ENCODE measurements around the gene PALLD.

Gene PALLD

DNA sequence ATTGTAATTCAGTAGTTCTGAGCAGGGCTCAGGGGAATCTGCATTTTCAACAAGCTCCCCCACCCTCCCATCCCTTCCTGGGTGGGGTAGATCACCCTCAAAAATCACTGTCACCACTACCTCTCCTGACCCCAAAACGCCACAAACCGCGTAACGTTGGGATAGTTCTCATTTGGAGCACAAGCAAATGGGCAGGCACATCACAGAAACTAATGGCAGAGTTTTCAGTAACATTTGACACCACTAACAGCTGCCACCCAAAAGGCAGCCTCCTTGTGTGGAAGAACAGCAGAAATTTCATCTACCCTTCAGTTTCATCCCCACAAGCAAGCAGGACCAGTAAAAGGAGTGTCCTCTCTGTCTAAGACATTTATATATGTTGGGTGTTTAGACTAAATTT lies 132.7 kb downstream of the PALLD start:
- H3K4me1 ChIP-seq (ENCODE audit: low read length): no peaks in the 10 kb centered on the region
- DNase-seq: no peak
- no peak overlapping the region for H3K4me2 ChIP-seq (ENCODE audit: low read depth, low read length)
- H3K9ac ChIP-seq (ENCODE audit: low read length): no peak overlapping the region
- TF ChIP-seq, protein P1, sequence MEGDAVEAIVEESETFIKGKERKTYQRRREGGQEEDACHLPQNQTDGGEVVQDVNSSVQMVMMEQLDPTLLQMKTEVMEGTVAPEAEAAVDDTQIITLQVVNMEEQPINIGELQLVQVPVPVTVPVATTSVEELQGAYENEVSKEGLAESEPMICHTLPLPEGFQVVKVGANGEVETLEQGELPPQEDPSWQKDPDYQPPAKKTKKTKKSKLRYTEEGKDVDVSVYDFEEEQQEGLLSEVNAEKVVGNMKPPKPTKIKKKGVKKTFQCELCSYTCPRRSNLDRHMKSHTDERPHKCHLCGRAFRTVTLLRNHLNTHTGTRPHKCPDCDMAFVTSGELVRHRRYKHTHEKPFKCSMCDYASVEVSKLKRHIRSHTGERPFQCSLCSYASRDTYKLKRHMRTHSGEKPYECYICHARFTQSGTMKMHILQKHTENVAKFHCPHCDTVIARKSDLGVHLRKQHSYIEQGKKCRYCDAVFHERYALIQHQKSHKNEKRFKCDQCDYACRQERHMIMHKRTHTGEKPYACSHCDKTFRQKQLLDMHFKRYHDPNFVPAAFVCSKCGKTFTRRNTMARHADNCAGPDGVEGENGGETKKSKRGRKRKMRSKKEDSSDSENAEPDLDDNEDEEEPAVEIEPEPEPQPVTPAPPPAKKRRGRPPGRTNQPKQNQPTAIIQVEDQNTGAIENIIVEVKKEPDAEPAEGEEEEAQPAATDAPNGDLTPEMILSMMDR (IDR thresholded peaks at IDR 0.05; ENCODE audit: low read length): no peak
- TF ChIP-seq EZH2 (optimal IDR thresholded peaks at IDR 0.05; ENCODE audit: low read depth, low read length) (no peak), EZH2phosphoT487 (IDR thresholded peaks at IDR 0.05; ENCODE audit: low read length) (no peak)
- H3K27ac ChIP-seq (ENCODE audit: low read length): no peak overlapping the region
- no peaks in the 10 kb centered on the region for H3K79me2 ChIP-seq (ENCODE audit: low read length)
- H3K36me3 ChIP-seq (replicated peaks; ENCODE audit: insufficient read depth, low read length): no peaks in the 10 kb centered on the region
- H2AFZ ChIP-seq (ENCODE audit: low read length): no peak overlapping the region
- no peaks in the 10 kb centered on the region for H4K20me1 ChIP-seq (ENCODE audit: insufficient read depth, low read length)
- no peak overlapping the region for H3K4me3 ChIP-seq (ENCODE audit: low read length)
- no peaks in the 10 kb centered on the region for H3K9me3 ChIP-seq (replicated peaks; ENCODE audit: insufficient read depth, low read length)
- no peaks in the 10 kb centered on the region for H3K27me3 ChIP-seq (replicated peaks; ENCODE audit: insufficient read depth, low read length)
- no peaks in the 10 kb centered on the region for H3K9me2 ChIP-seq (replicated peaks; ENCODE audit: insufficient read depth, low read length)
- no peaks in the 10 kb centered on the region for H3F3A ChIP-seq (ENCODE audit: insufficient read depth, low read length)

DNA sequence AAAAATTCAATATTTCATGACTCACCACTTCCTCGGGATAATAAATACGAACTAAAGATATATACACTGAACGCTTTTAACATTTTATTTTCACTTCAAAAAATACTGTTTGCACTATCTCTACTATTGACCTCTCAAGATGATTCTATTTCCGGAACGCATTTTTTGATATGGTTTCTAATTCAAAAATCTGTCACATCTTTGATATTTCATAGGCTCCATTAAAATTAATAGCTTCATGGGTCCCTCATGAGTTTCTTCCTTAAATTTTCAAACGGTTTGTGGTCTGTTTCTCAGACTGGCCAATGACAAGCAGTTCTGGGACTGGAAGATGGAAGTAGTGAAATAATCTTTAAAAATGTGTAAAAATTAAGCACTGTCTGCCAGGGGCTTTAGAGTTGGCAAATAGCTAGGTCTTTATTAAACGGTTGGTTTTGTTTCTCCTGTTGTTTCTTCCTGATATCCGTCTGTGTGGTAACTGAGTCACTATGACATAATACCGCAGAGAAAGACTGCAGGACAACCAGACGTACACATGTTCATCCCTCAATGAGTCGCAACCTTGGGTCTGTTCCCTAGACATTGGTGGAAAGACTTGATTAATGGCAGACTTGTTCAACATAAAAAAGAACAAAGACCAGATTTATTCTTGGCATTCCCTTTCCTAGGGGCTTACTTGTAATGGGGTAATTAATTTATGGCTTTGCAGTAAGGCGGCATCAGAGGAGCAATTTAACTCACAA lies 133.8 kb downstream of the PALLD start:
- Histone ChIP-seq H3F3A (ENCODE audit: insufficient read depth, low read length) (no peaks in the 10 kb centered on the region), H3K36me3 (replicated peaks; ENCODE audit: insufficient read depth, low read length) (no peaks in the 10 kb centered on the region), H3K9ac (ENCODE audit: low read length) (no peak overlapping the region), H3K4me2 (ENCODE audit: low read depth, low read length) (no peak overlapping the region), H3K4me3 (ENCODE audit: low read length) (no peak overlapping the region), H3K27me3 (replicated peaks; ENCODE audit: insufficient read depth, low read length) (no peaks in the 10 kb centered on the region), H3K9me2 (replicated peaks; ENCODE audit: insufficient read depth, low read length) (no peaks in the 10 kb centered on the region), H3K9me3 (replicated peaks; ENCODE audit: insufficient read depth, low read length) (no peaks in the 10 kb centered on the region), H3K4me1 (ENCODE audit: low read length) (no peaks in the 10 kb centered on the region), H3K27ac (ENCODE audit: low read length) (no peak overlapping the region), H4K20me1 (ENCODE audit: insufficient read depth, low read length) (no peaks in the 10 kb centered on the region), H2AFZ (ENCODE audit: low read length) (no peak overlapping the region), H3K79me2 (ENCODE audit: low read length) (no peaks in the 10 kb centered on the region)
- no peak for DNase-seq
- no peak for TF ChIP-seq EZH2phosphoT487 (IDR thresholded peaks at IDR 0.05; ENCODE audit: low read length)
- no peak for TF ChIP-seq EZH2 (optimal IDR thresholded peaks at IDR 0.05; ENCODE audit: low read depth, low read length)
- TF ChIP-seq, protein P1 (IDR thresholded peaks at IDR 0.05; ENCODE audit: low read length): no peak

DNA sequence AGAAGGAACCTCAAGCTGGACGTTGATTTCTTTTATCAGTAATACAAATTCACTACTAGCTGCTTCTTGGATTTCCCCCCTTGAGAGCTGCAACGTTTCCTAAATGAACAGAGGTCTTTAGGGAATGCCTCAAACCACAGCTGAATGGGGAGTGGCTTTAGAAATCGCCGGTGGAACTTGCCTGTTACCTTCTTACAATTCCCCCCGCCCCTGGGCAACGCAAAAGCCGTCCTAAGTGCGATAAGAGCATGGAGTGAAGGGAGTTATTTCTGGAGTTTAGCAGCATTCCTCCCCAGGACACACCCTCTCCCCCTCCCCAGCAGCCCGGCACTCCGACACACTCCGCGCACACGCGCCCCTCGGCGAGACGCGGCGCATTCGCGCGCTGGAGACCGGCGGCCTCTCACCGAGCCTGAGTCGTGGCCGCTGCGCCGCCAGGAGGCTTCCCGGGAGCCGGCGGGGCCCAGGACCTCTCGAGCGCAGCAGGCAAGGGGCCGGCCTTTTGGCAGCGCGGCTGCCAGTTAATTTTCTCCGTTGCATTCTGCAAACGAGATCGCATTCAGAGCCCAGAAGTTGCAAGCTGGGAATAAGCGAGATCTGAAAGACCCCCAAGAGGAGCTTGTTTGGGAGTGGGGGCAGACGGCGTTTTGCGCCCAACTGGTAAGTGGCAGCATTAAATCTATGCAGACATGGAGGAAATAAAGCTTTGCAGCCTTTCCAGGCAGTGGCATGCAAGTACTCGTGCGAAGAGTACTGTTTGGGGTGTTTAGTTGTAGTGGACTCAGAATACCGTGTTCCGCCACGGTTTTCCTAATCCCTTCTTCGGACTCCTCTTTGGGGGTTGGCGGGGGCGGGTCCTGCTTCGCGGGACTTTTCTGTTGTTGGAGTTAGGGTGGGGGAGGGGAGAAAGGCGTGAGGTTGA lies 134.7 kb downstream of the PALLD start:
- Histone ChIP-seq H3K27me3 (replicated peaks; ENCODE audit: insufficient read depth, low read length) (no peaks in the 10 kb centered on the region), H3K4me1 (ENCODE audit: low read length) (no peaks in the 10 kb centered on the region), H3K9me3 (replicated peaks; ENCODE audit: insufficient read depth, low read length) (no peaks in the 10 kb centered on the region), H3K4me2 (ENCODE audit: low read depth, low read length) (peak overlapping the region; percentile 61), H3K9me2 (replicated peaks; ENCODE audit: insufficient read depth, low read length) (no peaks in the 10 kb centered on the region), H2AFZ (ENCODE audit: low read length) (peak overlapping the region; percentile 43), H3K27ac (ENCODE audit: low read length) (no peak overlapping the region), H4K20me1 (ENCODE audit: insufficient read depth, low read length) (no peaks in the 10 kb centered on the region), H3K4me3 (ENCODE audit: low read length) (peak overlapping the region; percentile 36), H3F3A (ENCODE audit: insufficient read depth, low read length) (no peaks in the 10 kb centered on the region), H3K9ac (ENCODE audit: low read length) (no peak overlapping the region), H3K79me2 (ENCODE audit: low read length) (no peaks in the 10 kb centered on the region), H3K36me3 (replicated peaks; ENCODE audit: insufficient read depth, low read length) (no peaks in the 10 kb centered on the region)
- DNase-seq: no peak
- TF ChIP-seq, protein P1 (IDR thresholded peaks at IDR 0.05; ENCODE audit: low read length): no peak; the same call in 1 of the 2 replicates
- TF ChIP-seq EZH2phosphoT487 (IDR thresholded peaks at IDR 0.05; ENCODE audit: low read length) (no peak), EZH2 (optimal IDR thresholded peaks at IDR 0.05; ENCODE audit: low read depth, low read length) (no peak)
